OCI-M1 (cell line): ENCODE data around the gene DOCK3.

Experiments
- DNase-seq: peaks from one replicate; lab custom pipeline; 2025; lab: John Stamatoyannopoulos, UW

Gene DOCK3, protein sequence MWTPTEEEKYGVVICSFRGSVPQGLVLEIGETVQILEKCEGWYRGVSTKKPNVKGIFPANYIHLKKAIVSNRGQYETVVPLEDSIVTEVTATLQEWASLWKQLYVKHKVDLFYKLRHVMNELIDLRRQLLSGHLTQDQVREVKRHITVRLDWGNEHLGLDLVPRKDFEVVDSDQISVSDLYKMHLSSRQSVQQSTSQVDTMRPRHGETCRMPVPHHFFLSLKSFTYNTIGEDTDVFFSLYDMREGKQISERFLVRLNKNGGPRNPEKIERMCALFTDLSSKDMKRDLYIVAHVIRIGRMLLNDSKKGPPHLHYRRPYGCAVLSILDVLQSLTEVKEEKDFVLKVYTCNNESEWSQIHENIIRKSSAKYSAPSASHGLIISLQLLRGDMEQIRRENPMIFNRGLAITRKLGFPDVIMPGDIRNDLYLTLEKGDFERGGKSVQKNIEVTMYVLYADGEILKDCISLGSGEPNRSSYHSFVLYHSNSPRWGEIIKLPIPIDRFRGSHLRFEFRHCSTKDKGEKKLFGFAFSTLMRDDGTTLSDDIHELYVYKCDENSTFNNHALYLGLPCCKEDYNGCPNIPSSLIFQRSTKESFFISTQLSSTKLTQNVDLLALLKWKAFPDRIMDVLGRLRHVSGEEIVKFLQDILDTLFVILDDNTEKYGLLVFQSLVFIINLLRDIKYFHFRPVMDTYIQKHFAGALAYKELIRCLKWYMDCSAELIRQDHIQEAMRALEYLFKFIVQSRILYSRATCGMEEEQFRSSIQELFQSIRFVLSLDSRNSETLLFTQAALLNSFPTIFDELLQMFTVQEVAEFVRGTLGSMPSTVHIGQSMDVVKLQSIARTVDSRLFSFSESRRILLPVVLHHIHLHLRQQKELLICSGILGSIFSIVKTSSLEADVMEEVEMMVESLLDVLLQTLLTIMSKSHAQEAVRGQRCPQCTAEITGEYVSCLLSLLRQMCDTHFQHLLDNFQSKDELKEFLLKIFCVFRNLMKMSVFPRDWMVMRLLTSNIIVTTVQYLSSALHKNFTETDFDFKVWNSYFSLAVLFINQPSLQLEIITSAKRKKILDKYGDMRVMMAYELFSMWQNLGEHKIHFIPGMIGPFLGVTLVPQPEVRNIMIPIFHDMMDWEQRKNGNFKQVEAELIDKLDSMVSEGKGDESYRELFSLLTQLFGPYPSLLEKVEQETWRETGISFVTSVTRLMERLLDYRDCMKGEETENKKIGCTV (N-terminal part only)

DNA sequence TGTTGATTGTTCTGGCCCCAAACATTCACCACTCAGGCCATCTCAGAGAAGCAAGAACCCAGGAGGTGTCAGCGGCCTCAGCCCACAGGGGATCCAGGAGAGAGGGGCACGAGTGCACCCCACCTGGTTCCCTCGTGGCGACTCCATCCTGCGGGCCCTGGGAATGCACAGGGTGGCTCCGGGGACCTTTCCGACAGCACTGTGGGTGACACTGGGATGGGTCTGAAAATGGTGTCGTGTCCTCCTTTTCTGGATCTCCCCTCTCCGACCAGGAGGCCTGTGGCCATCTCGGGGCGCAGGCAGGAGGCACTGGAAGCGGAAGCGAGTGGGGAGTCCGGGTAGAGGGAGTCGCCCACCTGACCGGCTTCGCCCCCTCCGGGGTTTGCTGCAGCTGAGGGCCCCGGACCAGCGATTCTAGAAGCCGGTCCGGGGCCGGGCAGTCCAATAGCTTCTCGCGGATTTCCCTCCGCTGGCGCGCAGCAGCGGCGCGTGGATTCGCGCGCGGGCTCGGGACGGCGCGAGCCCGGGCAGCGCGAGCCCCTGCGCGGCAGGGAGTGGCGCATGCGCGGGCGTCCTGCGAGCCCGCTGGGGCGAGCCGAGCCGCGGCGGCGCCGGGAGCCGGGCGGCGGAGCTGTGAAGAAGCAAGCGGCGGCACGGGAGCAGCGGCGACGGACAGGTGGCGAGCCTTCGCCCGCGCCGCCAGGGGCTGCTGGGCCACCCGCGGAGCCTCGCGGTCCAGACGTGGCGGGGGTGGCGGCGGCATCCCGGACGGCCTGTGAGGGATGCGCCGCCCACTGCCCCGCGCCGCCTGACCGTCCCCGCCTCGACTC, at the start of gene DOCK3:
DOCK3 (plus strand) TSS at position 579 of the 830 bp plus-strand sequence. CDS start 337 bp downstream, outside the sequence.
- DNase-seq, result no peak

DNA sequence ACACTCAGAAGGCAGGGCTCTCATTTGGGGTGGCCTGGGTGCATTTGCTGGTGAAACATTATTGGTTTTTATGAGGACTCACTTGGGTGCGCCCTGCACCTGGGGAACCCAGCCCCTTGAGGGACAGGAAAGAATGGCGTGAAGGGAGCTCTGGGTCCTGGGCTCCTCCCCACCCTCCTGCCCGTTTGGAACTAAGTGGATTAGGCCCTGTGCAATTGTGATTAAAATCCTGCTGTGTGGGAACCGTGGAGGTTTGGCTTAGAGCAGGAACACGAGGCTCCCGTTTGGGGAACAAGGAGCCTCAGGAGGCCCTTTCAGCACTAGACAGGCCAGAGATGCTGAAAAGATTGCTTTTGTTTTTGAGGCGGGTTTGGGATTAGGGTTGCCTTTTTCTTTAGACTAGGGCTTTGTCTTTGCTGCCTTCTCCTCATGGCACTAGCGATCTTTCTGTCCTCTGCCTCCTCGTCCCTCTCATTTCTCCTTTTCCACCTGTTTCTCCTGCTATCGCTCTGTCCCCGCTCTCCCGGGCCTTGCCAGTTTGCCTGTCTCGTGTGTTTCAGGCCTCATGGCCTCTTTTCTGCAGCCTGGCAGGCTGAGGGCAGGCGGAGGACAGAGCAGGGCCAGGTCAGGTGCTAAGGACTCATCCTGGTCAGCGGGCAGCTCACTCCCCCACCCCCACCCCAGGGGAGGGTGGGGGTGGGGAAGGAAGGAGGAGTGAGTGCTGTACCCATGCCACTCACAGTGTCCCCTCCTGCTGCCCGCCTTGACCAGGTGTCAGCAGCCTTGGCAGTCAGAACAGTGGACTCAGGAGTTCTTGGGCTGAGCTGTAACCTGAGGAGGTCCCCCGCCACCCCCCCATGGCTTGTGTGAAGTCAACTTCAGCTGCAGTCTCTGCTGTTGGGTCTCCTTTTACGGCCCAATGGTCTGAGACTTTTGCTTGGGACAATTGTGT, 49.2 kb upstream of the DOCK3 start:
- DNase-seq, result no peak

DNA sequence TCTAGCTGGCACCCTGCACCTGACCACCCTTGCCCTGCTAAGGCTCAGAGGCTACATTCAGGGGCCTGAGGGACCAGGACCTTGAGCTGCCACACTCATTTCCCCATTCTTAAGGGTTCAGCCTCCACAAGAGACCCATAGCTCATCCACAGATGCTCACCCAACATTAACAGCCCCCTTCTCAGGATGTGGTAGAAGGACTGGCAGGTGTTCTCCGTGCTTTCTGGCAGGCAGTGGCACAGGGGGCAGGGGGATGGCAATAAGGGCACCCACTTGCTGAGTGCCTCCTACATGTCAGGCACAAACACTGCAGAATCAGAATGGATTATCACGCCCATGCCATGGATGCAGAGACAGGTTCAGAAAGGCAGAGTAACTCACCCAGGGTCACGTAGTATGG, 48.3 kb upstream of the DOCK3 start:
- DNase-seq, result no peak

DNA sequence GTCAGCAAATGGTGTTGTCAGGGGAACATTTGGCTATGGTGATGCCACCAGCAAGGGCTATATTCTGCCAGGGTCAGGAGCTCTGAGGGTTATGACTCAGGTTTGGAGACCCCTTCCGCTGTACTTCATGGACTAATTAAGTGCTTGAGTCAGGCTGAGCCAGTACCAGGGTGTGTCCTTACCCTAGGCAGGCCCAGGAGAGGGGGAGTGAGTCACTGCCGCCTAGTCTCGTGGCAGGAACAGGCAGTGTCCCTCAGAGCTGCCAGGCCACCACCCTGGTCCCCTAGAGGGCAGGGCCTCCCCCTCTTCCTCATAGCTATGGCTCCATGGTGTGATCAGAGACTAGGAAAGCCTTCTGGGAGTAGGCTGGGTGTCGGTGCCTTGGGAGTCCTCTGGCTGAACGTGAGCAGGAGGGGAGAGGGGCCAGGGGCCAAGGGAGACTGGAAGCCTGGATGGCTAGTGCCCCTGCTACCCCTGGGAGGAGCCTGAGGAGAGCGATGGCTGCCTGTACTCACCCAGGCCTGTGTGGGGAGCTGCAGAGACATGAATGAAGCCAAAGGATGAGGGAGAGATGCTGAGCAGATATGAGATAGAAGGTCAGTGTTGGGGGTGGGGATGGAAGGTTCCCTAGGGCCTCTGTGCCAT, 47.2 kb upstream of the DOCK3 start:
- peak; percentile 0 for DNase-seq

DNA sequence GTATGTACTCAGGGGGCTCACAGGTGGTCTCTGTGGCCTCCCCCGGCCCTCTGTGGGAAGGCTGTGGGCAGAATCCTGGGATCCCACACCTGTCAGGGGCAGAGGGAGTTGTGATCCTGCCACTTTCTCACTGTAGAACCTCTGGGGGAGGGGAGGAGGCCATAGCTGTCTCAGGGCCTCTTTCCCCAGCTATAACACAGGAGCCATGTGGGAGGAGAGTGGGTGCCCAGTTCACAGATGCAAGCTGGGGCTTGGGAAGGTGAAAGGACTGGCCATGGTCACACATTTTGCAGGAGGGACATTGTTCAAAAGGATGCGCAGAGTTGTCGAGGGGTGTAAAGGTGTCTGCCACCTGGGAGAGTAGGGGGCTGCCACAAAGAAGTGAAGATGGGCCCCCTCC, 46.1 kb upstream of the DOCK3 start:
- DNase-seq, result no peak

DNA sequence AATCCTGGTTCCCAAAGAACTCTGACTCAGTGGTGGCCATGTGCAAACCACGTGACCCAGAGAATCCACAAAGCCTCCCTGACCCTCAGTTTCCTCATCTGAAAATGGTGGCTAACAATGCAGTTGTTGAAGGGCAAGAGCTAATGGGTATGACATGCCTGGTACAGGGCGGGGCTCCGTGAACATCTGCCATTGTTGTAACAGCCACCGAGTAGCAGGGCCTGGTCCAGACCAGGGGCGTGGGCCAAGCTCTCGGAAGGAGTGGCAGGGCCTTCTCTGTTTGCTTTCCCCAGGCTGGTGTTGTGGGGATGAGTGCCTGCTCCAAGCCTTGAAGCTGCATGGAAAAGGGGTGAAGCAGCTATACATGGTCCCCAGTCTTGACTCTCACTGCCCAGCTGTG, 44.3 kb upstream of the DOCK3 start:
- DNase-seq, result no peak

DNA sequence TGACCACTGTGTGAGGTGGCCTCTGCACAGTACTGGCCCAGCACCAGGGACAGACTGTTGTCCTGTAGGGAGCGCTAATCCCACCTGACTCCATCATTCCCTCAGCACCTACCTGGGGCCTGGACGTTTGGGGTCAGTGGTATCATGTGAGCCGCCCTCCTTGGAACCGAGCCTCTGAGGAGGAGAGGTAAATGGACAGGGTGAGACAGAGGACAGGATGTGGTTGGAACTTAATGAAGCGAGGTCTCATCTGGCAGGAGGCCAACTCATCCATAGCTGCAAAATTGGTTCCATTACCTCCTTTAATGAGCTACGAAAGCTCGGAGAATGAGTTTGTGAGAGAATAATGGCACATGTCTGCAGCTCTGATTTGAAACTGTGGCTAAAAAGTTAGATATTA, 43.9 kb upstream of the DOCK3 start:
- no peak for DNase-seq

DNA sequence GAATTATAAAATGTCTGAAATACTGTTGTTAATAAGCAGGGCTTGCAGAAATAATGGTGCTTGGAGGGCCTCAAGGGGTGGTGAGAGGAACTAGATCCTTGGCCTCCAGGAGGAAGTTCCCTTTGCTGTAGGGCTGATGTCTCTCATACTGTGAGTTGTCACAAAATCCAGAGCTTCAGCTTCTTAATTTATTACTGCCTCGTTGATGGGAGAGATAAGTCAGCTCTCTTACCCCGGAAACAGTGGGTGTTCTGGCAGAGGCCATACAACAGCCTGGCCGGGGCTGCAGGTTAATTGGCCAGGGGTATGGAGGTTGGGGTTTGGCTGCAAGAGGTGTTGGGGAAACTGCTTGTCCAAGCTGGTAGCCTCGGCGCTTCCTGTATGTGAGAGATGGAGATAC, 42.3 kb upstream of the DOCK3 start:
- peak; percentile 47 for DNase-seq

DNA sequence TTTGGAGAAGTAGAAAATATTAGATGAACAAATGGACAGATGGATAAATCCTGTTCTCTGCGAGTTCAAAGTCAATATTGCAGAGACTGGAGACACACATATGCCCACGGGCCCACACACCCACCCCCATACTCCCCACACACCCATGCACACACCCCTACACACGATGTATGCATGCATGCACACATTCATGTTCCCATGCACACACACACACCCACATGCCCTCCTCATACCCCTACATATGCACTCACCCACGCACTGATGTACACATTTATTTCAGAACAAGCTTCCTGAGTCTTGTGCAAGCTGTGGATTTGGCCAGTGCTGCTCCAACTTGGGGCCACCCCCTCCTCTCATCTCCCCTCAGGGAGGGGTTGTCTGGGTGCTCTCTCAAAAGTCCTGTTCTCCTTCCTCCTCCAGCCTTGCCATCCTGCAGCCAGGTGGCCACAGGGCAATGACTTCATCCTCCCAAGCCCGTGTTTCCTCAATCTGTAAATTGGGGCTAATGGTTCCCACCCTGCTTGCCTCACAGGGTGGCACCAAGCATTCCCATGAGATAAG, 41.4 kb upstream of the DOCK3 start:
- no peak for DNase-seq

DNA sequence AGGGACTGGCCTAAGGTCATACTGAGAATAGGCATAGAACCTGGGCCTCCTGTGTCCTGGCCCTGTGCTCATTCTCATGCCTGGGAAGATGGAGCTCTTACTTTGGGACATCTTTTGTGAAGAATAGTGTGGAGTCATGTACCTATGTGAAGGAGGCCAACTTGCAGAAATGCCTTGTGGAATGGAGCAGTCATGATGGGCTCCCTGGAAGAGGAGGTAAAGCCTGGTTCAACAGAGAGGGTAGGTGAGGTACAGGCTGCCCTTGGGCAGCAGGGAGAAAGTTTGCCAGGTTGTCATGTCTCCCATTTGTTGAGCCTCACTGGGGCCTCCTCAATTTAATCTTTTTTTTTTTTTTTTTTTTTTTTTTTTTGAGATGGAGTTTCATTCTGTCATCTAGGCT, 39.7 kb upstream of the DOCK3 start:
- DNase-seq, result no peak

DNA sequence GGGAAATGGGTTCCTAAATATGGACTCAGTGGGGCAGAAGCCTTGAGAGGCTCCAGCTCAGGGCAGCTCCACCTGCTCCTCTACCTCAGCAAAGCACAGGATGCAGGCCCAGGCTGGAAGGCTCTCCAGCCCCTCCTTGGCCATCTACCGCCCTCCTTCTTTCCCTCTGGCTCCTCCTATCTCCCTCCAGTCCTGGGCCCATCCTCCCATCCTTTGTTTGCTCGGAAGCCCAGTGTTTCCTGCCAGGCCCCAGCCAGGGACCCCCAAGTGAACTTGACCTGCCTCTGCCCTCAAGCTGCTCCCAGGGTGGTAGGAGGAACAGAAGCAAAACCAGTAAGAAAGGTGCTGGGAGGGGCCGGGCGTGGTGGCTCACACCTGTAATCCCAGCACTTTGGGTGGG, 37.7 kb upstream of the DOCK3 start:
- no peak for DNase-seq

DNA sequence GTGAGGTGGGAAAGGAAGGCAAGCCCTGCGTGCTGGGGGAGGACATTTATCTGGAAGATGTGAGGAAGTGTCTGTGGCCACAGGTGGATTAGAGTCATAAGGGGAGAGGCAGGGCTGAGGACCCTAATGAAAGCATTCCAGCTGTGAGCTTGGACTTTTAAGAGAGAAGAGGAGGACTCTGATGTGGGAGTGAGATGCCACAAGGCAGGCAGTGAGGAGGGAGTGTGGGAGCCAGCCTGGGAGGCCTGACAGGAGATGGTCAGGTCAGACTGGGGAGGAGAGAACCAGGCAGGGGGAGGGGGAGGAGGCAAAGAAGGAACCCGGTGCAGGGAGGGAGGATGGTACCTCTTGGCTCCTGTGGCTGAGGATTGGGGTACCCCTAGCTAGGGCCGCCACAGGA, 36.8 kb upstream of the DOCK3 start:
- no peak for DNase-seq

DNA sequence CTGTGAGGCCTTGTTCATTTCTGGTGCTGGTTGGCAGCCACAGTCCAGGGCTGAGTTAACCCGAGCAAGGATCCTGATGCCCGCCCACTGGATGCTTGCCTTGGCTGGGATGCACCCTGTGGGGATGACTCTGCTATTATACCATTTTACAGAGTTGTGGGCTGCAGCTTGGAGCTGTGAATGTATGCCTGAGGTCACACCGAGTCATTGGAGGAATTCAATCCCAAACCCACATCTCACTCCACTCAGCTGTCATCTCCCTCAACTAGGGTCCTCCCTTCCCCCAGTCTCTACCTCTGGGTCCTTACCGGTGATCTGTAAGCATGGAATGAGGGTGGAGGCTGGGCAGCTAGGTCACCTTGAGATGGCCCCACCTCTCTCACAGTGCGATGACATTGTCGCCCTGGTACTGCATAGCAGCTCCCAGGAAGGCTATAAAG, 35.7 kb upstream of the DOCK3 start:
- DNase-seq, result no peak

DNA sequence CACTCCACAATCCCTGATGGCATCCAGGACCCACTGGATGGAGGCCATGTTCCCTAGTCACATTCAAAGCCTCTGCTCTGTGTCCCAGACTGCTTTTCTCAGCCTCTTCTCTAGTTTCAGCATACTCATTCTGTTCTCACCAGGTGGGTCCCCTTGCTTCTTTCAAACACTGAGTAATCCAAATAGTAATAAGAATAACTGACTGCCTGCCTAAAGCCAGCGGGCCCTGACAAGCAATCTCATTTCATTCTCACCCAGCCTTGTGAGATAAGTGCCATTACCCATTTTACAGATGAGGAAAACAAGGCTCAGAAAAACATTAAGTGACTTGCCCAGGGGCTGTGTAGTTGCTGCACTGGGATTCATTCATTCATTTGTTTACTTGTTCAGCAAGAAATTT, 32.3 kb upstream of the DOCK3 start:
- DNase-seq, result no peak

DNA sequence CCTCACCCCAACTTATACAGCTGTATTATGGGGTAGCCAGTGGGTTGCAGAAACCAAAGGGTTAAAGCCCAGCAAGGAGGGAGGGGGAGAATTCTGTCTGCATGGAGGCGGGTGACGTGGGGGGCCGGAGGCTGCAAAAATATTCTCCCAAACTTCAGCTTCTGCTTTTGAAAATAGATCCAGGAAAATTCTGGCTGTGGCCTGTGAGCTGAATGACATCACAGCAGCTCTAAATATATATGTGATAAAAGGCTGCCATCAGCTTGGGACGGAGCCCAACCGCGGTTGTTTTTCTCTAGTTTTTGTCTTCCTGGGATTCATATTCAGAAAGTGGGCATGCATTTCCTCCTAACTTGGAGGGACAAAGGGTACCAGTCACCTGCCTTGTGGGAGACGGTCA, 30.2 kb upstream of the DOCK3 start:
- no peak for DNase-seq

DNA sequence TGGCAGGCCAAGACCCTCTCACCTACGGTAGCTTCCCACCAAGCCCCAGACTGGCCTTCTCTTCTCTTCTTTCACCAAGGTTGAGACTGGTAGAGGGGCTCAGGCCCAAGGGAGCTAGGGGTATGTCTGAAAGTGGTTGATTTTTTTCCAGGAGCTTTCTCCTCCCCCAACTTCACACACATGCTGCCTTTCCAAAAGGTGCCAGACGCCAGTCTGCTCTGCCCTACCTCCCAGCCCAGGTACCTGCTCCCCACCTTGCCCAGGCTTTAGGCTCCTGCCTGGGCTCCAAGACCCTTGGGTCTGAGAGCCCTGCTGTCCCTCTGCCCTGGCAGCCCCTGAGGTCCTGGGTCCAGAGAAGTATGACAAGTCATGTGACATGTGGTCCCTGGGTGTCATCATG, 29.3 kb upstream of the DOCK3 start:
- no peak for DNase-seq

DNA sequence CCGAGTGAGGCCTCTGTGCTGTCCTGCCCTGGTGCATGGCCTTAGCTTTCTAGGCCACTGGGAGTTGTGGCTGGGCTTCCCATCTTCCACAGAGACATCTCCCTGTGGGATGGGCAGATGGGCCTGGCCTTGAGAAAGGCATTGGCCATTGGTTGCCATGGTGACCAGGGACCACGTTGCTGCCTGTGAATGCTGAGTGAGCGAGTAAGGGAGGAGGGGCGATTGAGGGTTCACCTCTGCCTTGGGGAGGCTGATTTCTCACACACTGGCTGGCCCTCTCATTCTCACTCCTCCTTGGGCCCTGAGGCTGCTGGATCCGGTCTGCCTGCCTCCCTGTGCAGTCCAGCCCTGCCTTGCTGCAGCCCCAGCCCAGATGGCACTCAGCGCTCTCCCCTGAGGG, 26.4 kb upstream of the DOCK3 start:
- DNase-seq, result no peak

DNA sequence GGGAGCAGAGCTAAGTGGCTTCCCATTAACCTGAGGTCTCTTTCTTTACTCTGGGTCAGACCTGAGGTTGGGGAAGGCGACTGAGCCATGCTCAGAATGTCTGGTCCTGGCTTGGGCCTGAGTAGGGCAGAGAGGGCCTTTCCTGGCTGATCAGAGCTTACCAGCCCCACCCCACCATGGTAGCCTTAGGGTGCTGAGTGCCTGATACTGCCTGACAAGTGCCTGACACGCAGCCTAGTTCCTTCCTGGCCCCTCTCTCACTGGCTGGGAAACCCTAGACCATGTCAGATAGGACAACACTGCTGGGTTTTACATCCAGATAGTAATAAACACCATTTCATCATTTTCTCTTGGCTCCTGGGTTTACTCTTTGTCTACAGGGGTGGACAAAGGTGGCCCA, 25.8 kb upstream of the DOCK3 start:
- DNase-seq, result no peak

DNA sequence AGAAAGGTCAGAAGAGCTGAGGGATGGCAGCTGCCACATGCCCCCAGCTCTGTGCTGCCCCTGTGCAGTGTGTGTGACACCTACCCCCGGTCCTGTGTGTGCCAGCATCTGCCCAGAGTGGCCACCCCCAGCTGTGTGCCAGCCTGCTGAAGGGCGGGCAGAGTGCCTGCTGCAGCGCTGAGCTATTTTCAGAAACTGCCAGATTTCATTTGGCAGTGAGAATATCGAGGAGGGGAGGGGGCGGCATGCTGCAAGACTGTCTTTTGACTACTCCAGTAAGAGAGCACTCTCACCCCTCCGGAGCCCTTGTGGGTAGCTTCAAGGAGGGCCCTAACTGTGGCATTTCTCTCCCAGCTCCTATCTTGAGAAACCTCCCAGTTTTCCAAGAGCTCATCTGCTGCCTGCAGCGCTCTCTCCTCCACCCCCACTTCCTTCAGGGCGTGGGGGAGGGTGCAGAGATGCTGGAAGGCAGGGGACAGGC, 25.2 kb upstream of the DOCK3 start:
- DNase-seq, result no peak
